Fibroblast of pulmonary artery (primary cell): Measurements from ENCODE around the gene HDAC4.

Source experiments
- DNase-seq: peaks from one replicate; pipeline ENCODE4 v3.0.0-alpha.2; 2010; ENCODE audit warnings: low read depth
- H3K4me3 ChIP-seq: replicated peaks from 2 replicates; pipeline ENCODE4 v1.5.1; 2011; ENCODE audit warnings: low read depth, mild to moderate bottlenecking, control low read depth, low read length, moderate library complexity
- CTCF ChIP-seq: IDR thresholded peaks from 2 replicates; pipeline ENCODE4 v1.5.1; 2011; ENCODE audit warnings: mild to moderate bottlenecking, control low read depth, low read length, inconsistent platforms; ENCODE audit errors: missing control alignments

The HDAC4 gene

GRCh38 chr2:239331560-239331959 lies 69.3 kb downstream of the HDAC4 start:
- DNase-seq: no peak
- TF ChIP-seq CTCF: no peak
- H3K4me3 ChIP-seq: no peak overlapping the region

GRCh38 chr2:239330836-239331235 lies 70.0 kb downstream of the HDAC4 start:
- TF ChIP-seq CTCF: no peak
- no peak overlapping the region for H3K4me3 ChIP-seq
- no peak for DNase-seq

- no peak for DNase-seq
- no peak for TF ChIP-seq CTCF
- H3K4me3 ChIP-seq: no peak overlapping the region
Observed at GRCh38 chr2:239329972-239330572, 70.7 kb downstream of the HDAC4 start.

- H3K4me3 ChIP-seq: no peak overlapping the region
- DNase-seq: no peak
- no peak for TF ChIP-seq CTCF
Observed at GRCh38 chr2:239329284-239329971, 71.4 kb downstream of the HDAC4 start.

GRCh38 chr2:239328351-239329191 lies 72.2 kb downstream of the HDAC4 start:
- no peak overlapping the region for H3K4me3 ChIP-seq
- TF ChIP-seq CTCF: peak; percentile 27
- DNase-seq: peak; percentile 95

GRCh38 chr2:239327536-239328350 lies 73.1 kb downstream of the HDAC4 start:
- no peak for TF ChIP-seq CTCF
- DNase-seq: no peak
- H3K4me3 ChIP-seq: no peak overlapping the region
